Stimulated activated naive CD4-positive, alpha-beta T cell (primary cell): Measurements from ENCODE around the gene HSPB1.
"Not testable (repeated sequence)": the region's sequence is repeated elsewhere in the genome, so short reads cannot be mapped to it uniquely, and the experiment has no call there.

Source experiments
- DNase-seq, 6 experiments: peaks; one replicate each; lab custom pipeline; 2025; lab: John Stamatoyannopoulos, UW

Gene HSPB1

DNA sequence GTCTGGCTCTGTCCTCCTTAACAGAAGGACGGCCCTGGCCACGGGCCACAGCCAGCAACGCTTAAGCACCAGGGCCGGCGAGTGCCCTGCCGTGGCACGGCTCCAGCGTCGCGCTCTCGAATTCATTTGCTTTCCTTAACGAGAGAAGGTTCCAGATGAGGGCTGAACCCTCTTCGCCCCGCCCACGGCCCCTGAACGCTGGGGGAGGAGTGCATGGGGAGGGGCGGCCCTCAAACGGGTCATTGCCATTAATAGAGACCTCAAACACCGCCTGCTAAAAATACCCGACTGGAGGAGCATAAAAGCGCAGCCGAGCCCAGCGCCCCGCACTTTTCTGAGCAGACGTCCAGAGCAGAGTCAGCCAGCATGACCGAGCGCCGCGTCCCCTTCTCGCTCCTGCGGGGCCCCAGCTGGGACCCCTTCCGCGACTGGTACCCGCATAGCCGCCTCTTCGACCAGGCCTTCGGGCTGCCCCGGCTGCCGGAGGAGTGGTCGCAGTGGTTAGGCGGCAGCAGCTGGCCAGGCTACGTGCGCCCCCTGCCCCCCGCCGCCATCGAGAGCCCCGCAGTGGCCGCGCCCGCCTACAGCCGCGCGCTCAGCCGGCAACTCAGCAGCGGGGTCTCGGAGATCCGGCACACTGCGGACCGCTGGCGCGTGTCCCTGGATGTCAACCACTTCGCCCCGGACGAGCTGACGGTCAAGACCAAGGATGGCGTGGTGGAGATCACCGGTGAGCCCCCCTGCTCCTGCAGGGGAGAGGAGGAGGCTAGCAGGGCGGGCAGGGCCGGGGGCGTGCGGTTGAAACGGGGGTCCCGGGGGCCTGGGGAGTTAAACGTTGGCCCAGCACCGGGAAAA is at the start of gene HSPB1:
HSPB1 (plus strand) TSS at position 327 of the 855 bp plus-strand sequence; CDS start at position 367, 40 bp downstream.
- DNase-seq, result peak; percentile 16 to 64 (median 38)

DNA sequence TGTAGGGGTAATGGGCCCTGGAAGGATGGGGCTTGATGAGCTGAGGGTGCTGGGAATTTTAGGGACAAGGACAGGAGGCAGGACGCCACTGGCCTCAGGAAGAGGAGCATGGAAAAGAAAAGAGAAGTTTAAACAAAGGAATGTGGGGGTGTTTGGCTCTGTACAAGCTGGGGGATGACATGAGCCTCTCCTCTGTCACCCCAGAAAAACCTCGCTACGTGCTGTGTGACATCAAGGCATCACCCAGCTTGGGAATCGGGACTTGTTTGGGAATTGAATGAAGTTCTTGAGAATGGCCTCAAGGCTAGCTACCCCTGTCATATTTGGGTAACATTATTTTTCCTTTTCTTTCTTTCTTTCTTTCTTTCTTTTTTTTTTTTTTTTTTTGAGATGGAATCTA is 47.7 kb upstream of the HSPB1 start:
- no peak for DNase-seq

DNA sequence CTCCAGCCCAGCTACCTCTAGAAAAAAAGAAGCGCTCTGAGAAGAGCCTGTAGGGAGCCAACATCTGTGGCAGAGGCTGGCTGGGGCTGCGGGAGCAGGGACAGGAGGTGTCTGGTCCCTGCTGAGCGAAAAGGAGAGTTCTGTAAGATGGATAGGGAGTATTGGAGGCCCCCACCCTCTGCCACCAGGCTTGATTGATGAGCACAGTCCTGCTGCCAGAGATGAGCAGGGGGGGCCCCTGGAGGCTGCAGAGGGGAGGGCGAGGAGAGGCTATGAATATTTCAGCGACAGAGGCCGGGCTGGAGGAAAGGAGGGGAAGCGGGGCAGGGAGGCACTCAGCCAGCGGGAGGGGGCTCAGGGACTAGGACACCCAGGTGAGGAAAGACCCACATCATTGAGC is 44.5 kb upstream of the HSPB1 start:
- DNase-seq, result no peak

DNA sequence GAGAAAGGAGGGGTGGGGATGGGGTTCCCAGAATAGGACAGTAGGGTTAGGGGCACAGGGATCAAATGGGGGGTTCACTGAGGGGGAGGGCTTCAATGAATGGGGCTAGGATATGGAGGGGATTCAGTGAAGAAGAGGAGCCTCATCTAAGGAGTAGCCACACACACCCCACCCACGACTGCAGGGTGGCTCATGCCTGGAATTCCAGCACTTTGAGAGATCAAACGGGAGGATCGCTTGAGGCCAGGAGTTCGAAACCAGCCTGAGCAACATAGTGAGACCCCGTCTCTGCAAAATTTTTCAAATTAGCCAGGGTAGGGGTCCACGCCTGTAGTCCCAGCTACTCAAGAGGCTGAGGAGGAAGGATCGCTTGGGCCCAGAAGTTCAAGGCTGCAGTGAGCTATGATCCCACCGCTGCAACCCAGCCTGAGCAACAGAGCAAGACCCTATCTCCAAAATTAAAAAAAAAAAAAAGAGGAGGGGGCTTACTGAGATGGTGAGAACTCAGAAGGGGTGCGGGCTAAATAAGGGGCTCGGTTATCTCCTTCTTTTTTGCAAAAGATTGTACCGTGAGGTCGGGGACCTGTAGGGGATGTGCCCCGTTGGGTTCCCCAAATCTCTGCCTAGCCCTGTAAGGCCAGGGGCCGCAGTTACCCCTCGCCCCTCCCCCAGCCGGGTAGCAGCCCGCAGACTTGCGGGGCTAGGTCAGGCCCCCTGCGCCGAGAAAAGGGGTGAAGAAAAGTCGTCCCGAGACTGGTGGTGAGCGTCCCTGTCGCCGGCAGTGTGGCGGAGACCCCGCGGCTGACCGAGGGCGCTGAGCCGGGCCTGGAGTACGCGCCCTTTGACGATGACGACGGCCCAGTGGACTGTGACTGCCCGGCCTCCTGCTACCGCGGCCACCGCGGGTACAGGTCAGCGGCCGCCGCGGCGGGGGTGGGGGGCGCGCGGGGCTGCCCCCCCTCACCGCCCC is 43.1 kb upstream of the HSPB1 start:
- DNase-seq, result no peak

DNA sequence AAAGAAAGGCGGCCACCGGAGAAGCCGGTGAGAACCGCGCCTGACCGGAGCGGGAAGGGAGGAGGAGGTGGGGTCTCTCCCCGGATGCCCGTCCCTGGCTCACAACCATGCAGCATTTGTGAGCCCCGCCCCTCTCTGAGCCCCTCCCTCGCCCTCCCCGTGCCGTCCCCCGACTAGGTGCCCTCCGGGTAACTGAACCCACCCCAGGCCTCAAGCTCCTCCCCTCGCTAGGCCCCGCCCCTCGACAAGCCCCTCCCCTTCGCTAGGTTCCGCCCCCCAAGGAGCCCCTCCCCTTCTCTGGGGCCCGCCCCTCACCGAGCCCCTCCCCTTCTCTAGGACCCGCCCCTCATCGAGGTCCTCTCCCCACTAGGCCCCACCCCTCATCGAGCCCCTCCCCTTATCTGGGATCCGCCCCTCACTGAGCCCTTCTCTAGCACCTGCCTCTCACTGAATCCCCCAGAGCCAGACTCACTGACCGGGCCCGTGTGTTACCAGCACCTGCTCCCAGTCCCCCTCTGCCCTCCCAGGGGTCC is 42.2 kb upstream of the HSPB1 start:
- DNase-seq, result peak in 5 of 6 experiments; percentile 48 to 75 (median 60)

DNA sequence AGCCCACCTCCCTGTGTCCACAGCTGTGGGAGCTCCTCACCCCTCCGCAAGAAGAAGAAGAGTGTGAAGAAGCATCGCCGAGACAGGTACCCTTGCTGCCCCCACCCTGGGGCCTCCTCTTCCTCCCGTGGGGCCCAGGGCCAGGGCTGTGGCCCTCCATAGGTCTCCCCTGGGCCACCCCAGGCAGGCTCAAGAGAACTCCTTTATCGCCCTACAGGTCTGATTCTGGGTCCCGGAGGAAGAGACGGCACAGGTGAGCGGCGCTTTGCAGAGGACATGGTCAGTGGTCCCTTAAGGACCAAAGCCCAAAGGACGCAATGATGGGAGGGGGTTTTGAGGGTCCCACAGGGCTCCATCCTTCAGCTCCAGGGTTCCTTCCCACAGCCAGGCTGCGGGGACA is 41.1 kb upstream of the HSPB1 start:
- DNase-seq, result no peak

DNA sequence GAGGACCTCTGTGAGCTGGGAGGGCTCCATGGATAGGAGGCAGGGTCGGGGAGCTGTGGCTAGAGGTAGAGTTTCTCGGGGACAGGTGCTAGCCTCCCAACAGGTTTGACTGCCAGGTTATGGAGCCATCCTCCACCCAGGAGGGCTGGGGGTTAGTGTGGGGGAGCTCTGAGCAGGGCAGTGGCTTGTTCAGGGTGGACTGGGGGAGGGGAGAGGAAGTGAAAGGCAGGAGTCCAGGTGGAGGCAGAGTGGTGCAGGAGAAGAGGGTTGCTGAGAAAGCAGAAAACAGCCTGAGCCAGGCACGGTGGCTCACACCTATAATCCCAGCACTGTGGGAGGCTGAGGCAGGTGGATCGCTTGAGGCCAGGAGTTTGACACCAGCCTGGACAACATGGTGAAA is 40.5 kb upstream of the HSPB1 start:
- no peak for DNase-seq

DNA sequence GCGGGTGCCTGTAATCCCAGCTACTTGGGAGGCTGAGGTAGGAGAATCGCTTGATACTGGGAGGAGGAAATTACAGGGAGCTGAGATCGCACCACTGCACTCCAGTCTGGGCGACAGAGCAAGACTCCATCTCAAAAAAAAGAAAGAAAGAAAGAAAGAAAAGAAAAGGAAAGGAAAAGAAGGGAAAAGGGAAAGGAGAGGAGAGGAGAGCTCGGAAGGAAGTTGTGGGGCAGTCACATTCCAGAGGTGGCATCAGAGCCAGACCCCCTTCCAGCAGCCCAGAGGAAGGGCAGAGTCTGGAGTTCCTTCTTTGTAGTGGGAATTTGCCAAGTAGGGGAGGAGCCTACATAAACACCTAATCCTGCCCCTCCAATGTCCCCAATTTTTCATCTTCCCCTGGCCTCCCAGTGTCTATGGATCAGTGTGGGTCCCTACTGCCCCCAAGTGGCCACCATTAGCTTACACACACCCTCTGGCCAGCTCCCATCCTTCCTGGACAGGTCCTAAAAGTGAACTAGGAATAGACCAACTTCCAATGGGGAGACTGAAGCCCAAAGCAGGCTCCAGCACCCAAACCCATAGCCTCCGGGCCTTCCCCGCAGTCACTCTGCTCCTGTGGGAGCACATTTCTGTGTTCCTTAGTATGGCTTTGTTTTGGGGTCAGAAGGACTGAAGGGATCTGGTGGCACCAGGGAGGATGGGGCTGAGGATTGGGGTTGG is 39.6 kb upstream of the HSPB1 start:
- DNase-seq, result peak in 2 of 6 experiments; percentile 12 to 28

DNA sequence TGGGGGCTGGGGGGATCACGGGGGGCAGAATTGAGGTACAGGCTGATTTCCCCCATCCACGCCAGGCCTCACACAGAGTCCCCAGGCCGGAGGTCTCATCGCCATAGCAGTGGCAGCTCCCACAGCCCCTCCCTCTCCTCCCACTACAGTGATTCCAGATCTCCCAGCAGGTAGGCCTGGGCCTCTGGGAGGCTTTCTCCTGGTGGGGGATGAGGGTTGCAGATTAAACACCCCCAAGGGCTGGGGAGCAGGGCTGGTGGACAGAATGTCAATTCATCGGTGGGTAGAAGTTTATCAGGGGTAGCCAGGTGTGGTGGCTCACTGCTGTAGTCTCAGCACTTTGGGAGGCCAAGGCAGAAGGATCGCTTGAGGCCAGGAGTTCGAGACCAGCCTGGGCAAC is 37.2 kb upstream of the HSPB1 start:
- no peak for DNase-seq

DNA sequence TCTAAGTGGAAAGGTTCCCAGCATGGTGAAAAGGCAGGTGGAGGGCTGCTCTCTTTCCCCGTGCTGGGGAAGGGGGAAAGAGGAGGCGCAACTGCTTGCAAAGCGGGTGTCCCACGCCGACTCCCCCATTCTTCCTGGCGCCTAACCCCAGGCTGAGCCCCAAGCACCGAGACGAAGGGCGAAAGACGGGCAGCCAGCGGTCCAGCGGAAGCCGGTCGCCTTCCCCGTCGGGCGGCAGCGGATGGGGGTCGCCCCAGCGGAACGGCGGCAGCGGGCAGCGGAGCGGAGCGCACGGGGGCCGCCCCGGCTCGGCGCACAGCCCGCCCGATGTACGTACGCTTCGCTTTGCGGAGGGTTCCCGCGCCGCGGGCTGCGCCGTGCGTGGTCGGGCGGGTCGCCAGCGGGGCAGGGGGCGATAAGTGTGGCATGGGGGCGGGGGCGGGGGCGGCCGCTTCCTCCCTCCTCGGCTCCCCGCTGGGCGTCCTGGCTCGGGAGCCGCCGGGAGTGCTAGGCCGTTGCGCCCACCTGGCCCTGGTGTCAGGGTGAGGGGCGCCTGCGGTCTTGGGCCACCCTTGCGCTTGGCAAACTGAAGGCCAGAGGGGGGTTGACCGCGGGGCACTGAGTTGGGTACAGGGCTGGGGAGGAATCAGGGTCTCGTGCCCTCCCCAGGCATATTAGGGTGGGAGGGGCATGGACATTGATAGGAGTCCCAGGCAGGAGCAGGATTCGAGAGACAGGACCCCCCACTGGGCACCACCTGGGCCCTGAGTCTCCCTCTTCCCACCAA is 35.2 kb upstream of the HSPB1 start:
- DNase-seq, result no peak

DNA sequence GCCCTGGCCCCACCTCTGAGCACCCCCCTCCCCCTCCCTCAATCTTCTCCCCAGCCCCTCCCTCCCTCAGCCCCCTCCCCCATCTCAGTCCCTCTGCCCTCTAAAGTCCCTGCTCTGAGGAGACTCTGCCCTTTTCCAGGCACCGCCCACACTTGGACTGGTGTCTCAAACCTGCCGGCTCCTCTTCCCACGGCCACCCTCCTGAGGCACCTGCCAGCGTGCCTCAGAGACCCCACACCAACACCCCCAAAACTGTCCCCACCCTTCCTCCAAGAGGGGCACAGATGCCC is 34.6 kb upstream of the HSPB1 start:
- DNase-seq, result no peak

DNA sequence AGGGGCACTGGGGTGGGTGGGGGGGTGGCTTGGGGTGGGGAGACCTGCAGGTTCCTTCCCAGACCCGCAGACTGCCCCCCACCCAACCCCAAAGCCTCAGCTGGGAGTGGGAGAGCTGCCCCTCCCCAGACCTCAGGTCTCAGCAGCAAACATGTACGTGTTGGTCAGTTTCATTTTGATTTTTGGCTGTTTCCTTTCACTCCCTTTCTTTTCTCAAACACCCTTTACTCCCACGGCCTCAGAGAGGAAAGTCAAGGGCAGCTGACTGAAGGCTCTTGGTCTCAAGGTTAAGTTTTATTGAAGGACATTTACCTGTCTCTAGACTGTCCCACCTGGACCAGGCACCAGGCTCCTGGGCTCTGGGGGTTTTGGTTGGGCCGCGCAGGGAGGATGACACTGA is 34.1 kb upstream of the HSPB1 start:
- DNase-seq, result no peak

DNA sequence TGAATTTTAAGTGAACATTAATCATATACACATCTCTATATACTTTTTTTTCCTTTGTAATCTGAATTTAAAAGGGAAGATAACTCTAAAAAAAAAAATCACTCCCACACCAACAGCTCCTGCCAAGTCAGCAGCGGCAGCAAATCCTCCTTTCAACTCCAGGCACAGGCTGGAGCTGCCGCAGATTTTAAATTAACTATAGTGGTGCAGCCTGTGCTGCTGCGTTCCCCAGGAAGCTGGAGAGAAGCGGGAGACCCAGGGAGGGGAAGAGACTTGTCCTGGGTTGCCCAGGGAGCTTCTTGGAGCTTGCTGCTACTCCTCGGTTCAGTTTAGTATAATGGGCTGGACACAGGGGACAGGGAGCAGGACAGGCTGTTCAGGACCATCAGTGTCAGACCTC is 32.6 kb upstream of the HSPB1 start:
- DNase-seq, result no peak

DNA sequence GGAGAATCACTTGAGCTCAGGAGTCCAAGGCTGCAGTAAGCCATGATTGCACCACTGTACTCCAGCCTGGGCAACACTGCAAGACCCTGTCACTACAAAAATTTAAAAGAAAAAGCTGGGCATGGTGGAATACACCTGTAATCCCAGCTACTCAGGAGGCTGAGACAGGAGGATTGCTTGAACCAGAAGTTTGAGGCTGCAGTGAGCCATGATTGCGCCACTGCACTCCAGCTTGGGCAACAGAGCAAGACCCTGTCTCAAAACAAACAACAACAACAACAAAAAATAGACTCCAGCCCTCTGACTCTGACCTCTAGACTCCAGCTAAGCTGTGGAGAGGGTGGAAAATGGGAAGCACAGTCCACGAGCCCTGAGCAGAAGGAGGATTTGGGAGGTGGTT is 31.1 kb upstream of the HSPB1 start:
- not testable (repeated sequence) for DNase-seq

DNA sequence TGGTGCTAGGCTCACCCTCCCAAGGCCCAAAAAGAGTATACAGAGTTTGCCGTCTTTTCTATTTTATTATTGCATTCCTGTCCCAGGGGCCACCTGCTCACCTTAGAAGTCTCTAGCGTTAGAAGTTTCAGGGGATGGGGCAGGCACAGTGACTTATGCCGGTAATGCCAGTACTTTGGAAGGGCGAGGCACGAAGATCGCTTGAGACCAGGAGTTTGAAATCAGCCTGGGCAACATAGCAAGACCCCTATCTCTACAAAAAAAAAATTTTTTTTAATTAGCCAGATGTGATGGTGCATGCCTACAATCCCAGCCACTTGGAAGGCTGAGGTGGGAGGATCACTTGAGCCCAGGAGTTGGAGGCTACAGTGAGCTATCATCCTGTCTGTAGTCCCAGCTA is 30.3 kb upstream of the HSPB1 start:
- no peak for DNase-seq

DNA sequence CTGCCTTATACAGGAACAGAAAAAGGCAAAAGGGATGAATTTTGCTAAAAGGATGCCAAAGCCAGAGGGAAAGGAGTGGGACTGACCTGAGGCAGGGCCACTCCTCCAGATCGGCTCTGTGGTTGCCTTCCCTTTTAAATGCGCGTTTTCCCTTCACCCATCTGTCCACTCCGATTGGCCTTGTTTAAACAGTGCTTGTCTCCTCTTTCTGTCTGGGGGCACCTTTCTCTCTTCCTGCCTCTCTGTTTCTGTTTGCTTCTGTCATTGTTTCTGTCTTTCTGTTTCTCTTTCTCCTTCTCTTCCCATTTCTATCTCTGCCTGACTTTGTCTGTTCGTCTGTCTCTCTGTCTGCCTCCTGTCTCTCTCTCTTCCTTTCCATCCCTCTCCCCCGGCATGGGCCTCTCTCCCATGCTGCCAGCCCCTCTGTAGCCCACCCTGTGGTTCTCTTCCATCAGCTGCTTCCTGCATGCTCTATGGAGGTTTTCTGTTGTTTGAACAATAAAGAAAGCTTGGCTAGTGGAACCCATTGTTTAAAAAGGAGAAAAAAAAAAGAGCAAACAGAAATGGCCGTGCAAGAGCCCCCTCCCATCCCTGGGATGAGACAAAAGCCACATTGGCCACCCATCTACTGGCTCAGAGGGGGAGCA is 29.5 kb upstream of the HSPB1 start:
- no peak for DNase-seq

DNA sequence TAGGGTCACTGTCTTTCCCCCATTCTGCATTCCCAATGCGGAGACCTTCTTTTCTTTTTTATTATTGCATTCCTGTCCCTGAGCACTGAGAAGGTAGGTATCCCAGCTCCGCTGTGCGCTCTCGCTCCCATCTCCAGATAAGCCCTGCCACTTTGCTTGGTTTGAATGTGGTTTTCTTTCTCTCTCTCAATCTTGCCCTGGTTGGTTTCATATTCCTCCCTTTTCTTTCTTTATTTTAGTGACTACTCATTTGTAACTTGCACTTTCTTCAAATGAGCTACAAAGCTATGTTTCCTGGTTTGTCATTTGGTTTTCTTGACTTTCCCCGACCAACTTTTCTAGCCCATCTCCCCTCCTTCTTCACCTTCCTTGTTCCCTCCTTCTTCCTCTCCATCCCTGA is 29.0 kb upstream of the HSPB1 start:
- DNase-seq, result no peak

DNA sequence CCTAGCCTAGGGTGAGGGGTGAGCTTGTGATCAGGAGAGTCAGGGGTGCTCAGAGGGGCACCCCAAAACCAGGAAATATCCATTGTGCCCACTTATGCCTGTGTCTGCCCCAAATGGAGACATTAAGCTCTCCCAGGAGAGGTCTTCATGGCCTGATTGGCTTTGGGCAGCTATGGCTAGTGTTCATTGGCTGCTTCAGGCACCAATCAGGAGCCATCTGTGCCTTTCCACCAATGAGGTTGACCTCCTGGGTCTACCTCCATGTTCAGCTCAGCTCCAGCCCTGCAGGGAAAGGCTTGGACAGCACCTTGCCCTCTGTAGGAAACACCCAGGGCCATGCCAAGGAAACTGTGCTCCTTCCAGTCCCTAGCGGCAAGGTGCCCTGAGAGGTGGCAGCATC is 23.9 kb upstream of the HSPB1 start:
- no peak for DNase-seq

DNA sequence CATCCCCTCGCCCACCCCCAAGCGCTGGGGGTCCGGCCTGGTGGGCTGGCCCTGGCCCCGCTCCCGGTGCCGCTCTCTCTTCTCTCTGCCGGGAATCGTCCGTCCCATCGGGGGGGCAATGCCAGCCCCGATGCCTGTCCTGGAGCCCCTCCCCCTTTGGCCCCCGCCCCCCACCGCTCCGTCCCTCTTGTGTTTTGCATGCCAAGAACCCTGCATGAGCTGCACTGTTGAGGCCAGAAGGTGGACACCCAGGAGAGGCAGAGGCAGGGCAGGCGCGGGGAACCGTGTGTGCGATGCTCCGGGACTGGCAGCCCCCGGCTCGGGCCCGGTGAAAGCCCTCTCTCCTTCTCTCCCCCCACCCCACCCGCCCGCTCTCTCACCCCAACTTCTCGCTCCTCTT is 22.1 kb upstream of the HSPB1 start:
- no peak for DNase-seq

DNA sequence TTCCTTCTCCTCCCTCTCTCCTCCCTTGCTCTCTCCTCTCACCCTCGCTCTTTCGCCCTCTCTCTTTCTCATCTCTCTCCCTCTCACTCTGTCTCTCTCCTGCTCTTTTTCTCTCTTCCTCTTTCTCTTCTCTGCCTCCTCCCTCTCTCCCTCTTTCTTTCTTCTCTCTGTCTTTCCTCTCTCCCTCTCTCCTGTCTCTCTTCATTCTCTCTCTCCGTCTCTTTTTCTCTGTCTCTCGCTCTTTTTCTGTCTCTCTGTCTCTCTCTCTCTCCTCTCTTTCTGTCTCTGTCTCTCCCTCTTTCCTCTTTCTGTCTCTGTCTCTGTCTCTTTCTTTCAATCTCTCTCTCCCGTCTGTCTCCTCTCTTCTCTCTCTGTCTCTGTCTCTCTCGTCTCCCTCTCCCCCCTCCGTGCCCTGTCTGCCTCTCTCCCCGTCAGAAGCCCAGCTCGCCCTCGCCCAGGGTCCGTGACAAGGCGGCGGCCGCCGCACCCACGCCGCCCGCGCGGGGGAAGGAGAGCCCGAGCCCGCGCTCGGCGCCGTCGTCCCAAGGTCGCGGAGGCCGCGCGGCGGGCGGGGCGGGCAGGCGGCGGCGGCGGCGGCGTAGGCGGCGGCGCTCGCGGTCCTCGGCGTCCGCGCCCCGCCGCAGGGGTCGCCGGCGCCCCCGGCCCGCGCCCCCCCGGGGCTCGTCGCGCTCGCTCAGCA is 21.3 kb upstream of the HSPB1 start:
- no peak for DNase-seq
